HCT116 (cell line): ENCODE data around the gene CUX1. TPM values are rescaled to one million over a fixed set of nuclear protein-coding genes. Genes with fewer than 3 reads are reported as not detected.

Experiments used
- ATAC-seq: fragments of 200-7000 bp; cut with Tn5 transposase; 2 replicates; pipeline ENCODE4 v1.9.1; 2020; ENCODE audit warnings: mild to moderate bottlenecking, moderate library complexity
- BruUV-seq: library from RNA; stranded (reverse); fragments of 400-500 nt; replicated peaks from 2 replicates; lab custom pipeline; 2021; lab: Mats Ljungman, UMichigan
- CTCF ChIA-PET: fragments of 300-600 bp; sonication (Branson Sonifier 250); formaldehyde crosslinking; loops from one replicate; lab custom pipeline; 2021; ENCODE audit warnings: antibody characterized with exemption; lab: Charles Lee
- POLR2A ChIA-PET: fragments of 300-600, 350-600 bp; sonication (Branson Sonifier 250); formaldehyde crosslinking; loops from one replicate; lab custom pipeline; 2021; ENCODE audit warnings: antibody characterized with exemption; lab: Charles Lee
- RAD21 ChIA-PET, 2 experiments: fragments of 300-600 bp; sonication (Branson Sonifier 250); formaldehyde crosslinking; loops; one replicate each; lab custom pipeline; 2023; ENCODE audit warnings: low total read pairs in 2 of 2; ENCODE audit not compliant: uncharacterized antibody in 2 of 2, unreplicated experiment in 2 of 2, low non-redundant PET in 1 of 2; lab: Charles Lee
- DNase-seq: peaks from one replicate; pipeline ENCODE4 v3.0.0-alpha.2; 2010; ENCODE audit warnings: low read depth, low spot score
- H2AFZ ChIP-seq: fragments of 200-600 bp; shearing (Covaris generic), sonication (generic); 2 replicates; pipeline ENCODE4 v1.6.1; 2017; ENCODE audit warnings: low read depth, mixed run types, mixed read lengths, antibody characterized with exemption, low read length; ENCODE audit not compliant: poor library complexity, severe bottlenecking
- H3K27ac ChIP-seq: 2 replicates; pipeline ENCODE4 v1.5.1; 2012; ENCODE audit warnings: low read depth, low read length
- H3K27me3 ChIP-seq: fragments of 200-600 bp; sonication (generic); 2 replicates; pipeline ENCODE4 v1.6.1; 2016; ENCODE audit warnings: mixed run types, low read length, mixed read lengths; ENCODE audit not compliant: insufficient read depth
- H3K36me3 ChIP-seq, 2 experiments: fragments of 200-500 bp in 1 of 2; fragments of 200-600 bp in 1 of 2; sonication (Bioruptor generic) in 1 of 2; sonication (generic) in 1 of 2; 2 replicates each; pipeline versions ENCODE4 v1.5.1 to v1.6.1; 2014 to 2016; ENCODE audit warnings: low read length in 2 of 2, inconsistent platforms in 1 of 2, mixed read lengths in 1 of 2, mixed run types in 1 of 2; ENCODE audit not compliant: insufficient read depth in 2 of 2, control insufficient read depth in 1 of 2
- H3K4me1 ChIP-seq, 2 experiments: fragments of 200-600 bp in 1 of 2; sonication (generic) in 1 of 2; 2 replicates each; pipeline versions ENCODE4 v1.5.1 to v1.6.1; 2012 to 2017; ENCODE audit warnings: low read length in 2 of 2, inconsistent platforms in 1 of 2, mild to moderate bottlenecking in 1 of 2, mixed read lengths in 1 of 2, mixed run types in 1 of 2, moderate library complexity in 1 of 2; ENCODE audit not compliant: insufficient read depth in 2 of 2, control insufficient read depth in 1 of 2
- H3K4me2 ChIP-seq: fragments of 200-600 bp; sonication (generic); 2 replicates; pipeline ENCODE4 v1.6.1; 2017; ENCODE audit warnings: mixed run types, low read length, mixed read lengths
- H3K4me3 ChIP-seq, 2 experiments: fragments of 200-600 bp in 1 of 2; sonication (generic) in 1 of 2; replicated peaks in 1 of 2; 2 replicates each; pipeline ENCODE4 v1.5.1; 2011 to 2016; ENCODE audit warnings: low read length in 2 of 2, control low read depth in 1 of 2, low read depth in 1 of 2, mild to moderate bottlenecking in 1 of 2, mixed read lengths in 1 of 2, mixed run types in 1 of 2
- H3K79me2 ChIP-seq: fragments of 200-600 bp; sonication (generic); 2 replicates; pipeline ENCODE4 v1.6.1; 2017; ENCODE audit warnings: mild to moderate bottlenecking, mixed run types, low read length, moderate library complexity, mixed read lengths; ENCODE audit not compliant: insufficient read depth
- H3K9ac ChIP-seq: fragments of 200-600 bp; sonication (generic); 2 replicates; pipeline ENCODE4 v1.6.1; 2016; ENCODE audit warnings: low read length, mixed read lengths
- H3K9me2 ChIP-seq: fragments of 200-600 bp; sonication (generic), shearing (Covaris generic); 2 replicates; pipeline ENCODE4 v1.6.1; 2017; ENCODE audit warnings: mixed run types, mild to moderate bottlenecking, moderate library complexity; ENCODE audit not compliant: insufficient read depth
- H3K9me3 ChIP-seq, 2 experiments: fragments of 200-500 bp in 1 of 2; fragments of 200-600 bp in 1 of 2; sonication (Bioruptor generic) in 1 of 2; sonication (generic) in 1 of 2; 2 replicates each; pipeline ENCODE4 v1.6.1; 2014 to 2017; ENCODE audit warnings: low read length in 2 of 2, mixed read lengths in 2 of 2, inconsistent platforms in 1 of 2, low read depth in 1 of 2, mild to moderate bottlenecking in 1 of 2, mixed run types in 1 of 2, moderate library complexity in 1 of 2; ENCODE audit not compliant: control insufficient read depth in 1 of 2, insufficient read depth in 1 of 2
- H4K20me1 ChIP-seq: fragments of 200-600 bp; sonication (generic), shearing (Covaris generic); 2 replicates; pipeline ENCODE4 v1.6.1; 2017; ENCODE audit warnings: mixed run types, mild to moderate bottlenecking, moderate library complexity; ENCODE audit not compliant: insufficient read depth
- CBX3 ChIP-seq: IDR thresholded peaks from 2 replicates; pipeline ENCODE4 v1.6.1; 2012; ENCODE audit warnings: low read depth
- CEBPB ChIP-seq: IDR thresholded peaks from 2 replicates; pipeline ENCODE4 v1.6.1; 2012; ENCODE audit warnings: low read depth
- EGR1 ChIP-seq: IDR thresholded peaks from 2 replicates; pipeline ENCODE4 v1.6.1; 2012; ENCODE audit warnings: low read depth
- ELF1 ChIP-seq: IDR thresholded peaks from 2 replicates; pipeline ENCODE4 v1.6.1; 2012; ENCODE audit warnings: low read depth, borderline replicate concordance
- EZH2 ChIP-seq: fragments of 200-600 bp; sonication (generic); IDR thresholded peaks from 2 replicates; pipeline ENCODE4 v1.6.1; 2017; ENCODE audit warnings: antibody characterized with exemption, mixed run types
- EZH2phosphoT487 ChIP-seq: fragments of 200-600 bp; IDR thresholded peaks from 2 replicates; pipeline ENCODE4 v1.6.1; 2018; ENCODE audit warnings: antibody characterized with exemption, borderline replicate concordance
- POLR2A ChIP-seq: IDR thresholded peaks from 2 replicates; pipeline ENCODE4 v1.7.0; 2011; ENCODE audit warnings: borderline replicate concordance; ENCODE audit not compliant: insufficient read depth, insufficient read length; ENCODE audit errors: extremely low read depth
- POLR2AphosphoS5 ChIP-seq: IDR thresholded peaks from 2 replicates; pipeline ENCODE4 v1.6.1; 2011; ENCODE audit warnings: mild to moderate bottlenecking, low read depth, low read length, moderate library complexity
- RAD21 ChIP-seq: IDR thresholded peaks from 2 replicates; pipeline ENCODE4 v1.6.1; 2012; ENCODE audit warnings: low read depth, mild to moderate bottlenecking
- SIN3A ChIP-seq: IDR thresholded peaks from 2 replicates; pipeline ENCODE4 v1.6.1; 2012; ENCODE audit warnings: low read depth
- SP1 ChIP-seq: IDR thresholded peaks from 2 replicates; pipeline ENCODE4 v1.6.1; 2012; ENCODE audit warnings: low read depth
- SRF ChIP-seq: IDR thresholded peaks from 2 replicates; pipeline ENCODE4 v1.6.1; 2012; ENCODE audit warnings: low read depth
- TCF7L2 ChIP-seq: IDR thresholded peaks from 2 replicates; pipeline ENCODE4 v1.7.0; 2011; ENCODE audit warnings: borderline replicate concordance, inconsistent platforms; ENCODE audit not compliant: insufficient read depth, insufficient read length; ENCODE audit errors: extremely low read depth
- YY1 ChIP-seq: IDR thresholded peaks from 2 replicates; pipeline ENCODE4 v1.6.1; 2011; ENCODE audit warnings: low read length, low read depth, moderate library complexity, mild to moderate bottlenecking; ENCODE audit not compliant: insufficient replicate concordance; ENCODE audit errors: extremely low read depth
- ZFX ChIP-seq: fragments of 450-650 bp; IDR thresholded peaks from 2 replicates; pipeline ENCODE4 v1.6.1; 2017
- intact Hi-C: fragments of 100-400 bp; cut with micrococcal nuclease; formaldehyde crosslinking; loops from 2 replicates; pipeline ENCODE4 v1.10.0; 2022
- total RNA-seq: library from RNA; stranded (reverse); gene quantifications from one replicate; pipeline ENCODE4 v1.2.1, GENCODE V29; 2021; ENCODE audit not compliant: unreplicated experiment
- TF ChIP-seq, protein P1 (sequence below): IDR thresholded peaks from 2 replicates; pipeline ENCODE4 v1.6.1; 2012
- TF ChIP-seq, protein P2 (sequence below), 3 experiments: fragments of 200-600 bp in 1 of 3; sonication (generic) in 1 of 3; IDR thresholded peaks in 2 of 3; conservative IDR thresholded peaks in 1 of 3; 2 replicates each; pipeline ENCODE4 v1.5.1; 2012 to 2017; ENCODE audit warnings: low read depth in 2 of 3, low read length in 2 of 3, antibody characterized with exemption in 1 of 3, borderline replicate concordance in 1 of 3, control low read depth in 1 of 3, mild to moderate bottlenecking in 1 of 3, mixed read lengths in 1 of 3, mixed run types in 1 of 3, moderate library complexity in 1 of 3; ENCODE audit not compliant: insufficient read depth in 1 of 3
- TF ChIP-seq, protein P3 (sequence below): IDR thresholded peaks from 2 replicates; pipeline ENCODE4 v1.6.1; 2012; ENCODE audit warnings: low read depth

CUX1 gene
- total RNA-seq, 1 experiment from 2014 or later: 68.9 TPM

DNA sequence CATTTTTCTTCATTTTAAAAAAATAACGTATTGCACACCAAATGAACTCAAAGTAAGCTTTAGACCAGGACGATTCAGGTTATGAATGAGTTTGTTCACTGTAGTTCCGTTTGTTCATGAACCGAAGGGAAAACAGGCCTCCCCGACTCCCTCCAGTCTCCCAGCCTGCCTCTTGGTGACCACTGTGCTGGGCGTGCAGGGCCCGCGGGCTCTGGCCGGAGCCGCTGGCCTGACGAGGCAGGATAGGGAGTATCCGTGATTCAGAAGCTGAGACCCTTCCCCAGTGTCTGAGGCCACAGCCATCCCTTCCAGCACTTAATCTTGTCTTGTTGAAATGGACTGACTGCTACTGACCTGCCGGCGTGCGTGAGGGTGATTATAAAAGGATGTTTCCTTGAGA lies 438.5 kb downstream of the CUX1 start:
- Histone ChIP-seq H3K27me3 (no peaks in the 10 kb centered on the region), H3K27ac (no peak overlapping the region), H2AFZ (no peak overlapping the region), H3K9me2 (no peaks in the 10 kb centered on the region), H3K9ac (no peak overlapping the region), H4K20me1 (no peaks in the 10 kb centered on the region; the same call in 1 of the 2 replicates), H3K4me2 (no peak overlapping the region), H3K4me1 (no peaks in the 10 kb centered on the region), H3K36me3 (no peaks in the 10 kb centered on the region), H3K4me3 (no peak overlapping the region), H3K79me2 (no peaks in the 10 kb centered on the region), H3K9me3 (no peaks in the 10 kb centered on the region)
- CTCF ChIA-PET: interaction anchor here (0.9 to 1.1 kb wide), 2 partner anchors 16 to 844 kb away, joined by 3 read pairs; no protein-coding TSS in a partner anchor
- no TSS peak for BruUV-seq
- POLR2A ChIA-PET: no interaction called here
- ATAC-seq (no peak), DNase-seq (no peak)
- RAD21 ChIA-PET: no interaction called here
- intact Hi-C loops: no loop called here
- no peak for TF ChIP-seq EGR1
- no peak for TF ChIP-seq RAD21
- TF ChIP-seq YY1: no peak
- TF ChIP-seq ZFX: no peak
- TF ChIP-seq EZH2: no peak
- TF ChIP-seq POLR2A: no peak
- TF ChIP-seq, protein P1, sequence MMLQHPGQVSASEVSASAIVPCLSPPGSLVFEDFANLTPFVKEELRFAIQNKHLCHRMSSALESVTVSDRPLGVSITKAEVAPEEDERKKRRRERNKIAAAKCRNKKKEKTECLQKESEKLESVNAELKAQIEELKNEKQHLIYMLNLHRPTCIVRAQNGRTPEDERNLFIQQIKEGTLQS: no peak
- TF ChIP-seq SP1: no peak
- TF ChIP-seq, protein P2, sequence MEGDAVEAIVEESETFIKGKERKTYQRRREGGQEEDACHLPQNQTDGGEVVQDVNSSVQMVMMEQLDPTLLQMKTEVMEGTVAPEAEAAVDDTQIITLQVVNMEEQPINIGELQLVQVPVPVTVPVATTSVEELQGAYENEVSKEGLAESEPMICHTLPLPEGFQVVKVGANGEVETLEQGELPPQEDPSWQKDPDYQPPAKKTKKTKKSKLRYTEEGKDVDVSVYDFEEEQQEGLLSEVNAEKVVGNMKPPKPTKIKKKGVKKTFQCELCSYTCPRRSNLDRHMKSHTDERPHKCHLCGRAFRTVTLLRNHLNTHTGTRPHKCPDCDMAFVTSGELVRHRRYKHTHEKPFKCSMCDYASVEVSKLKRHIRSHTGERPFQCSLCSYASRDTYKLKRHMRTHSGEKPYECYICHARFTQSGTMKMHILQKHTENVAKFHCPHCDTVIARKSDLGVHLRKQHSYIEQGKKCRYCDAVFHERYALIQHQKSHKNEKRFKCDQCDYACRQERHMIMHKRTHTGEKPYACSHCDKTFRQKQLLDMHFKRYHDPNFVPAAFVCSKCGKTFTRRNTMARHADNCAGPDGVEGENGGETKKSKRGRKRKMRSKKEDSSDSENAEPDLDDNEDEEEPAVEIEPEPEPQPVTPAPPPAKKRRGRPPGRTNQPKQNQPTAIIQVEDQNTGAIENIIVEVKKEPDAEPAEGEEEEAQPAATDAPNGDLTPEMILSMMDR (IDR thresholded peaks at IDR 0.05 in 2 of 3, conservative IDR thresholded peaks at IDR 0.05 in 1 of 3; ENCODE audit: borderline replicate concordance in 1 of 3, insufficient read depth in 1 of 3, low read depth in 2 of 3, low read length in 2 of 3): no peak
- no peak for TF ChIP-seq POLR2AphosphoS5
- no peak for TF ChIP-seq SRF
- no peak for TF ChIP-seq SIN3A
- TF ChIP-seq TCF7L2: no peak
- no peak for TF ChIP-seq EZH2phosphoT487
- TF ChIP-seq, protein P3, sequence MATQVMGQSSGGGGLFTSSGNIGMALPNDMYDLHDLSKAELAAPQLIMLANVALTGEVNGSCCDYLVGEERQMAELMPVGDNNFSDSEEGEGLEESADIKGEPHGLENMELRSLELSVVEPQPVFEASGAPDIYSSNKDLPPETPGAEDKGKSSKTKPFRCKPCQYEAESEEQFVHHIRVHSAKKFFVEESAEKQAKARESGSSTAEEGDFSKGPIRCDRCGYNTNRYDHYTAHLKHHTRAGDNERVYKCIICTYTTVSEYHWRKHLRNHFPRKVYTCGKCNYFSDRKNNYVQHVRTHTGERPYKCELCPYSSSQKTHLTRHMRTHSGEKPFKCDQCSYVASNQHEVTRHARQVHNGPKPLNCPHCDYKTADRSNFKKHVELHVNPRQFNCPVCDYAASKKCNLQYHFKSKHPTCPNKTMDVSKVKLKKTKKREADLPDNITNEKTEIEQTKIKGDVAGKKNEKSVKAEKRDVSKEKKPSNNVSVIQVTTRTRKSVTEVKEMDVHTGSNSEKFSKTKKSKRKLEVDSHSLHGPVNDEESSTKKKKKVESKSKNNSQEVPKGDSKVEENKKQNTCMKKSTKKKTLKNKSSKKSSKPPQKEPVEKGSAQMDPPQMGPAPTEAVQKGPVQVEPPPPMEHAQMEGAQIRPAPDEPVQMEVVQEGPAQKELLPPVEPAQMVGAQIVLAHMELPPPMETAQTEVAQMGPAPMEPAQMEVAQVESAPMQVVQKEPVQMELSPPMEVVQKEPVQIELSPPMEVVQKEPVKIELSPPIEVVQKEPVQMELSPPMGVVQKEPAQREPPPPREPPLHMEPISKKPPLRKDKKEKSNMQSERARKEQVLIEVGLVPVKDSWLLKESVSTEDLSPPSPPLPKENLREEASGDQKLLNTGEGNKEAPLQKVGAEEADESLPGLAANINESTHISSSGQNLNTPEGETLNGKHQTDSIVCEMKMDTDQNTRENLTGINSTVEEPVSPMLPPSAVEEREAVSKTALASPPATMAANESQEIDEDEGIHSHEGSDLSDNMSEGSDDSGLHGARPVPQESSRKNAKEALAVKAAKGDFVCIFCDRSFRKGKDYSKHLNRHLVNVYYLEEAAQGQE: no peak
- TF ChIP-seq ELF1: no peak
- TF ChIP-seq CEBPB: no peak
- TF ChIP-seq CBX3: no peak
